ENCODE measurements around the gene REXO4. TPM values are rescaled to one million over a fixed set of nuclear protein-coding genes. Genes with fewer than 3 reads are reported as not detected.

Gene REXO4
- total and polyA plus RNA-seq, 2 of the 4 experiments (the other 2 are of a cell fraction), result 16.1 to 21.8 TPM

GRCh38 chr9:133429214-133429613, 11.4 kb upstream of the REXO4 start:
- H3K4me2 ChIP-seq (ENCODE audit: low read depth, low read length), result no peak overlapping the region; the same call in 1 of the 2 replicates

More at GRCh38 chr9:133429214-133429613, 11.4 kb upstream of the REXO4 start:
- H2BK120ac ChIP-seq (ENCODE audit: low read depth, low read length), result no peak overlapping the region
- no peak overlapping the region for H2BK5ac ChIP-seq (ENCODE audit: low read depth, low read length, poor library complexity, severe bottlenecking)
- CTCF ChIA-PET, result no interaction called here
- H4K20me1 ChIP-seq (ENCODE audit: insufficient read depth, low read length), result no peaks in the 10 kb centered on the region
- BruUV-seq (replicated peaks), result no TSS peak
- intact Hi-C loops (cut with micrococcal nuclease), result no loop called here
- H3K9ac ChIP-seq (ENCODE audit: low read depth, low read length), result no peak overlapping the region
- POLR2A ChIA-PET (ENCODE audit: unreplicated experiment), result no interaction called here
- H4K91ac ChIP-seq (ENCODE audit: insufficient read depth, low read depth, low read length), result no peak overlapping the region
- H2BK15ac ChIP-seq (ENCODE audit: low read depth, low read length), result no peak overlapping the region
- no peak overlapping the region for H3K23ac ChIP-seq (ENCODE audit: low read depth, low read length)
- H3K56ac ChIP-seq (ENCODE audit: extremely low read depth, insufficient read depth, low read length), result no peak overlapping the region
- H3K4ac ChIP-seq (ENCODE audit: low read depth, low read length), result no peak overlapping the region
- no peak overlapping the region for H4K5ac ChIP-seq (ENCODE audit: low read depth, low read length)
- no peaks in the 10 kb centered on the region for H3K4me1 ChIP-seq (ENCODE audit: control insufficient read depth, insufficient read depth, low read length)
- no peak overlapping the region for H2AK5ac ChIP-seq (ENCODE audit: low read depth, low read length)
- H3K14ac ChIP-seq (replicated peaks; ENCODE audit: low read depth, low read length), result no peak overlapping the region
- TF ChIP-seq CTCF (conservative IDR thresholded peaks at IDR 0.05; ENCODE audit: low read depth, low read length), result no peak
- no peak for TF ChIP-seq RAD21 (IDR thresholded peaks at IDR 0.05; ENCODE audit: low read length)
- no peak for TF ChIP-seq RFX5 (IDR thresholded peaks at IDR 0.05; ENCODE audit: low read depth, low read length)
- no peak for TF ChIP-seq POLR2A (IDR thresholded peaks at IDR 0.05; ENCODE audit: low read depth, low read length)
- no peak for TF ChIP-seq MAZ (IDR thresholded peaks at IDR 0.05; ENCODE audit: borderline replicate concordance, low read depth, low read length)
- no peak for TF ChIP-seq CEBPB (IDR thresholded peaks at IDR 0.05; ENCODE audit: low read depth, low read length)
- no peak for TF ChIP-seq USF2 (IDR thresholded peaks at IDR 0.05; ENCODE audit: low read depth, low read length)
- no peak for TF ChIP-seq SMC3 (IDR thresholded peaks at IDR 0.05; ENCODE audit: low read depth, low read length)
- no peak for TF ChIP-seq MXI1 (IDR thresholded peaks at IDR 0.05; ENCODE audit: borderline replicate concordance, low read depth, low read length)
- TF ChIP-seq FOS (IDR thresholded peaks at IDR 0.05; ENCODE audit: low read depth, low read length), result no peak
- no peak for TF ChIP-seq ELK1 (IDR thresholded peaks at IDR 0.05; ENCODE audit: borderline replicate concordance, low read depth, low read length)
- TF ChIP-seq NFE2L2 (IDR thresholded peaks at IDR 0.05; ENCODE audit: low read depth, low read length), result no peak
- TF ChIP-seq BHLHE40 (IDR thresholded peaks at IDR 0.05; ENCODE audit: low read depth, low read length), result no peak
- no peak for TF ChIP-seq CHD1 (IDR thresholded peaks at IDR 0.05; ENCODE audit: low read depth, low read length)
- H3K9me3 ChIP-seq (ENCODE audit: control insufficient read depth, insufficient read depth, low read length), result no peaks in the 10 kb centered on the region
- H2AFZ ChIP-seq (replicated peaks; ENCODE audit: low read length, poor library complexity), result no peak overlapping the region
- no peaks in the 10 kb centered on the region for H3K79me1 ChIP-seq (ENCODE audit: low read depth in 1 of 2, low read length in 2 of 2)
- H3K27me3 ChIP-seq (ENCODE audit: control insufficient read depth, insufficient read depth, low read length), result peaks cover 15% of the 10 kb centered on the region
- H4K8ac ChIP-seq (ENCODE audit: low read depth in 2 of 2, low read length in 2 of 2), result no peak overlapping the region
- H3K18ac ChIP-seq (ENCODE audit: low read depth, low read length), result no peak overlapping the region
- no peak overlapping the region for H3K27ac ChIP-seq (ENCODE audit: insufficient read depth, low read length)
- no peak overlapping the region for H3K4me3 ChIP-seq (ENCODE audit: insufficient read depth, low read depth, low read length)
- DNase-seq (no peak), ATAC-seq (ENCODE audit: low read depth) (no peak)
- H2AK9ac ChIP-seq (replicated peaks; ENCODE audit: low read depth, low read length, poor library complexity), result no peak overlapping the region
- in situ Hi-C loops (cut with MboI; ENCODE audit: low sequenced_read_pairs), result no loop called here
- dilution Hi-C loops (cut with HindIII; ENCODE audit: low sequenced_read_pairs, unreplicated experiment), result no loop called here
- peaks cover 4% of the 10 kb centered on the region; the same call in 1 of the 2 replicates for H3K36me3 ChIP-seq (ENCODE audit: control insufficient read depth, insufficient read depth, low read length)
- 0 out of 2 replicates have a peak, but pooled peaks cover 3% of the 10 kb centered on the region for H3K9me1 ChIP-seq (ENCODE audit: insufficient read depth, low read length)
- no peak overlapping the region for H2BK20ac ChIP-seq (ENCODE audit: low read depth, low read length)
- 11% methylated on average over 6 of the region's 18 CpGs; no CpG with 5 or more reads in 1 of the 2 experiments for WGBS, 2 experiments (ENCODE audit: extremely low coverage in 2 of 2, insufficient read length in 1 of 2)
